NCI-H1048 (cell line): Measurements from ENCODE around the gene VAV3.

ENCODE experiments used
- DNase-seq: peaks from one replicate; lab custom pipeline; 2025; lab: John Stamatoyannopoulos, UW

VAV3 gene

DNA sequence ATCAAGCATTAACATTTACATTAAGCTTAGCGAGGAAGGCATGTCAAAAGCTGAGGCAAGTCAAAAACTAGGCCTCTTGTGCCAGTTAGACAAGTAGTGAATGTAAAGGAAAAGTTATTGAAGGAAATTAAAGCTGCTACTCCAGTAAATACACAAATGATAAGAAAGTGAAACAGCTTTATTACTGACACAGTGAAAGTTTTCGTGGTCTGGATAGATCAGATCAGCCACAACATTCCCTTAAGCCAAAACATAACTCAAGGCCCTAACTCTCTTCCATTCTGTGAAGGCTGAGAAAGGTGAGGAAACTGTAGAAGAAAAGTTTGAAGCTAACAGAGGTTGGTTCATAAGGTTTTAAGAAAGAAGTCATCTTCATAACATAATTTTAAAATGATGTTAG is 131.9 kb downstream of the VAV3 start:
- no peak for DNase-seq

DNA sequence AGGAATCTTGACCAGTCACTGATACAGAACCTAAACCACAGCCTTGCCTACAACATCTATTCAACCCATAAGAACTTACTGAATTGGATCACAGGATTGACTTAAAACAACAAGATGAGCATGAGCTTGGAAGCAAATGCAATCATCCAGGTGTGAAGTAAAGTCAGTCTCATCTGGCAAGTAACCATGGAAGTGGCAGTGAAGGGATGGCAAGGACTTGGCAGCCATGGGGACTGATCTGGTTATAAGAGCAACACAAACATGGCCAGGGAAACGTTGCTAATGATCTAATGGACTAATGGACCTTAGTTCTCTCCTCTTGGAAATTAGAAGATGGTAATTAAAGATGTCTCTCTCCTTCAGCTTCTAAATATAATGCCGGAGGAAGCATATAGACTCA is 133.1 kb downstream of the VAV3 start:
- DNase-seq = no peak

DNA sequence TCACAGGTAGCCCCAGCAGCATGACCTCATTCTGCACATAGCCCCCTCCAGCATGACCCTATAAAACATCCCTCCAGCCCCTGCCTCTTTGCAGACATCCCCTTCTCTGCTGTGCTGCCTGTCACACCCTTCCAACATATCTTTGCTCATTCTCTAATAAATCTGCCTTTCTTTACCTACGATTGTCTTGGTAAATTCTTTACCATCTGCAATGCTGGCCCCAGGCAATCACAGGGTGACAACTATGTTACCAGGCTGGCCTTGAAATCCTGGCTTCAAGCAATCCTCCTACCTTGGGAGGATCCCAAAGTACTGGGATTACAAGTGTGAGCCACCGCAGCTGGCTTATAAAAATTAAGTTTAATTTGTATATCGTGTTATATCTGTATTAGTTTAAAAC is 134.5 kb downstream of the VAV3 start:
- DNase-seq = no peak

DNA sequence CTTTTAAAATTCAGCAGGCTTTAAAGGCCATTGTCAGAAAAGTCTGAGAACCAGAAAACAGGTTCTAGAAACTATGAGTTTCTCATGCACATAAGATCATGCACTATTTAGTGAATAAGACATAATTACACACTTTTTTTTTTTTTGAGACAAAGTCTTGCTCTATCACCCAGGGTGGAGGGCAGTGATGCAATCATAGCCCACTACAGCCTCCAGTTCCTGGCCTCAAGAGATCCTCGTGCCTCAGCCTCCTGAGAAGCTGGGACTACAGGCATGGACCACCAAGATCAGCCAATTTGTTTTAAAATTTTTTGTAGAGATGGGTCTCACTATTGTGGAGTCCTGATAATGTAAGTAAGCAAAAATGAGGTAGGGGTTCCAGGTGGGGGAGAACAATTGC is 134.9 kb downstream of the VAV3 start:
- DNase-seq = no peak

DNA sequence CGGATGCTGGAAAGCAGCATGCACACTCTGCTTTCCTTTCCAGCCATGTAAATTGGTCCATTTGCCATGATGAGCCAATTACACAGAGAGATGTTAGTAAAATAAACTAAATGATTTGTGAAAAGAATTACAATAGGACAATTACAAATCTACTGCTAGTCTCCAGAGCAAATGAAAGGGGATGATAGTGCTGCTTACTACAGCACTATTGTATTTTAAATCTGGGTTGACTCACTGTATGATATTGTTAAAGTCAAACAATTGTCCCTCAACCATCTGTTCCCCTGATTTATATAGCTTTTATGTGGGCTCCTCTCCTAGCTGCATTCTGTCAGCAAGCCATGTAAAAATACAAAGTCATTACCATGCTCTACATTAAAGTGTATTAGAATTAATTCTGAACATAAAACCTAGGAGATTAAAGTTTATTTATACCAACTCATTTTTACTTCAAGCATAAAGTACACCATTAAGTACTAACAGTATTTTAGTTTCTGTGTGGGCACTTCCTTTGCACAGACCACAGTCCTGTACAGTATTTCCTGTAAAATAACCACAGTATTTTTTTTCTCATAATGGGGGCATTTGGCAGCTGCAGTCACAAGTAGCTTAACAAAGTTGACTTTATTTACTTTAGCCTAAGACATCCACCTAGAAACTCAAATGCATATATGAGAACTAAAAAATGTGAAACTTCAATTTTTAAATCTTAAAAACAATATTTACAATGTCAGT is 135.8 kb downstream of the VAV3 start:
- DNase-seq = no peak

DNA sequence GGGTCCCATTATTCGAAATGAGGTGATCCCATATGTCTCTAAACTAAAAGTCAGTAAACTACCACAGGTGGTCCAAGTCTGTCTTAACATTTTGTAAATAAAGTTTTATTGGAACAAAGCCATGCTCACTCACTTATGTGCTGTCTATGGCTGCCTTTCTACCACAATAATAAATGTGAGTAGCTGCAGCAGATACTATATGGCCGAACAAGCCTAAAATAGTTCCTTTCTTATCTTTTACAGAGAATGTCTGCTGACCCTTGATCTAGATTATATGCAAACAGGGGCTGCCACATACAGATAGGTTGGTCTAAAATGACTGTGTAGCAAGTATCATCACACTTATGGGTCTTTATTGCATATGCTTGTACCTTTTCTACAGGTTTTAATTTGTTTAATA is 140.0 kb downstream of the VAV3 start:
- DNase-seq = no peak

DNA sequence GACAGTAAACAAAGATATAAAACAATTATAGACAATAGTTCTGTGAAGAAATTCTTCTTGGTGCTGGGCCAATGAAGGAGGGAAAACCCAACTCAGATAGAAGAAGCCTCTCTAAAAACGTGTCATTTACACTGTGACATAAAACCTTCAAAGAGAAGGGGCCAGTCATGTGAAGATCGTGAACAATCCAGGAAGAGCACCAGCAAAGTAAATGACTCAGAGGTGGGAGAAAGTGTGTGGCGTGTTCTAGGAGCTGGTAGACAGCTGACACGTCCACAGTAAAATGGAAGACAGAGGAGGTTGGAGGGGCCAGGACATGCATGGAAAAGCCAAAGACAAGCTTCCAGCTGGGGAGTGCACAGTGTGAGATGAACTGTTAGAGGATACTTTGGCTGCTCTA is 143.6 kb downstream of the VAV3 start:
- DNase-seq = no peak

DNA sequence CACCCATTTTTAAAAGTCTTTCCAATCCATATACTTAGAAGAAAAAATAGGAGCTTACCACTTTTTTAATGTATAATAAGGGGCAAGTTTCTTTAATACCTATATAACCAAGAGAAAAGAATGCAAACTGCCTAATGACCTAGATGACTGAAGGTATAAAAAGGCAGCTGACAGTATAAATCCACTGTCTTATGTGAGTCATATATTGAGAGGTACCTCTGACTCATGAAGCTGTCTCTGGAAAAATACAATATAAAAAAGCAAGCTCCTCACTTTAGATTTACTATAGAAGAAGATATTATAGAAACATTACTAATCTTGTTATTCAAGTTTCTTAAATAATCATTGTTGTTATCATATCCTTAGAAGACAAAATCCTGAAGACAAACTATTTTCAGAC is 144.2 kb downstream of the VAV3 start:
- DNase-seq = no peak

DNA sequence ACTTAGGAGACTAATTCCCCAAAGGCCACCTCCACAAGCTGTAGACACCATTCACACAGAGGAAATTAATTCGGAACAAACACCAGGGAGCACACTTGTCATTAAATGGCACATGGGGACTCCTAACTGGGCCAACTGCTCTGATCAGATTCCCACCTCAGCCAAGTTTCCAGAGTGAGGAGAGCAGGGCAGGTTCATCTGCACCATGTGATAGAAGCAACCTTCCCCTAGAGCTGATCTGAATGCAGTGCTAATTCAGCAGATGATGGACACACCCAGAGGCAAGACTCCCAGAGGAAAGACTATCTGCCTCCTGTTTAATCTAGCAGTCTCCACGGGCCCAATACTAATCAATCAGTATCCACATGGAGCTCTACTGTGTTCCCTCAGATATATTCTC is 147.0 kb downstream of the VAV3 start:
- no peak for DNase-seq

DNA sequence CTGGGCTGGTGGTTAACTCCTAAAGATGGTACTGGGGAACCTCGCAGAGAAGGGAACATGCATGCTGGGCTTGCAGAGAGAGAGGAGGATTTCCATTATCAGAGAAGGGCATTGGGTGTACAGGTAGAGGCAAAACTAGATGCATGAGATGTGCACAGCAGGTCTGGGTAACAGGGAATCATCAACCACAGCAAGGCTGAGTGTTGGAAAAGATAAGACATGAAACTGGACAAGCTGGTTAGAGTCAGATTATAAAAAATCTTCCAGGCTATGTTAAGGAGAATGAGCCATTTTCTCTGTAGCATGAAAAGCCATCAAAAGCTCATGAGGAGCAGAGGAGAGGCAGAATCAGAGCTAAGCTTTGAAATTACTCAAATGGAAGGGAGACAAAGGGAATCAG is 147.8 kb downstream of the VAV3 start:
- no peak for DNase-seq

DNA sequence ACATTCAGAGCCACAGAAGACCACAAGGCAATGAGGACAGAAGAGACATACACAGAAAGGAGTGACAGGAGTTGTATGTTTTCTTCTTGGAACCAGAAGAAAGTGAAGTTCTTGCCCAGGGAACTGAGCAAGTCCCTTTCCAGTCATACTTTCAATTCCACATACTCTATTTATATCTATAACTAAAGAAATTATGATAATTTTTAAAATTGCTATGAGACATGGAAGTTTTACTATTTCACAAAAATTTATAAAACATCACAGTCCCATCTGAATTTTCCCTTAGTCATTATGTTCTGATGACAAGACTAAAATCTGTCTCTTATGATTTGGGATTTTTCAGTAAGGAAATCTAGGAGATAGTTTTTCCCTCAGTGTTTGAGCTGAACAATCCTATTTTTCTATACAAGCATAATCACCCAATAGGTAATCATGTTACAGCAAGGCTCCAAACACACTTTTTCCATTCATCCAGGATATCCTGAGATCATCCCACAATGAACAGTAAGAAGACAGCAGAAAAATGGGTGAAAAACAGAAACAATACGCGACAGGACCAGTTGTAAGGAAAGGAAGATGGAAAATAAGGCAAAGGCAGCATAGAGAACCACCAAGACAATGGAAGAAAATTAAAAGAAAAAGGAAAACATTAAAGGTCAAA is 154.6 kb downstream of the VAV3 start:
- DNase-seq = no peak

DNA sequence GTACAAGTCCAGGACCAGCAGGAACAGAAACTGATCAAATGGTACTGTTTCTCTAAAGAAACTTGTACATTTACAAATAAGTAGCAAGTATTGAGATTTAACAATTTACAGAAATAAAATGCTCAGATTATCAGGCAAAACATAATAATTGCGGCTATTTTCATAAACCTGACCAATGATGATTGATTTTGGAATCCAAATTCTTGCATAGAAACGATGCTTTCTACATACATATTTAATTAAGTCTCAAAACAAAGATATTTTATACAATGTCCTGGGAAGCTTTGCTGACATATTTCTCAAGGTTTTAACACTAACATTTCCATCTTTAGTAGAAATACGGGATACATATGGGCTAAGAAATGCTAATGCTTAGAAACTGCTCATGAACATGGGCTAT is 157.1 kb downstream of the VAV3 start:
- no peak for DNase-seq

DNA sequence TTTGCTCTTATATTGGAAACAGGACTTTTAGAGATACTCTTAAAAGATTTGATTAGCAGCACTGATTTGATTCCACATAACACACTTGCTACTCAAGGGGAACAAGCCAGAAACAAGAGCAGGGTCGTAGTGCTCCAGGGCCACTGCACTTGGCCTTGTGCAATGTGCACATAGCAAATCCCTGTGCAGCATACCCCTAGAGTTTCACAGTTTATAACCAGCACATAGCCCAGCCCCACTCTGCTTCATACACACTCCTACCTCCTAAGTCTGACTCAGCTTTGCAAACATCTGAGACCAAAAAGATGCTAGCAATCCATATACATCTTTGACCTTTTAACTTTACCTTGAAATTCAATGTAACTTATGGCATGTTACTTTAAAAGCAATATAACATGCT is 157.6 kb downstream of the VAV3 start:
- DNase-seq = no peak

DNA sequence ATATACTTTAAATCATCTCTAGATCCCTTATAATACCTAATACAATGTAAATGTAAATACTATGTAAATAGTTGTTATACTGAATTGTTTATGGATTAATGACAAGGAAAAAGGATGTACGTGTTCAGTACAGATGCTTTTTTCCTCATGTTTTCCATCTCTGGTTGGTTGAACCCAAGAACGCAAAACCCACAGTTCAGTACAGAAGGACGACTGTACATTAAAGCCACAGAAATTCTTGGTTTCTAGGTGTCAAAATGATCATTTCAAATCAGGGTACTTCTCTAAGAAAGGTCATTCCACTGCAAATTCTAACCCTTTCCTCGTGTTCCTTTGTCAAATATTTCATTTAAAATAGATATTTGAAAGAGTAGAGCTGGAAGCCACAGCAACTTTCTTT is 158.1 kb downstream of the VAV3 start:
- DNase-seq = no peak

DNA sequence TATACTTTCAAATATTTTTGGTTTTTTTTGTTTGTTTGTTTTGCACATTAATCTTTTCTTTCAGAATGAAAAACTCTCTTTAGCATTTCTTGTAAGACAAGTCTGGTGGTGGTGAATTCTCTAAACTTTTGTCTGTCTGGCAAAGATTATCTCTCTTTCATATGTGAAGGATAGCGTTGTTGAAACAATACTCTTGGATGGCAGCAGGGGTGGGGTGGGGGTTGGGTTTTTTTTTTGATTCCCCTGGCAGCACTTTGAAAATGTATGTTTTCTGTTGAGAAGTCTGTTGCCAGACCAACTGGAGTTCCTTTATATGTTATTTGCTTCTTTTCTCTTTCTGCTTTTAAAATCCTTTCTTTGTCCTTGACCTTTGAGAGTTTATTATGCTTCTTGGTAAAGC is 160.2 kb downstream of the VAV3 start:
- DNase-seq = no peak

DNA sequence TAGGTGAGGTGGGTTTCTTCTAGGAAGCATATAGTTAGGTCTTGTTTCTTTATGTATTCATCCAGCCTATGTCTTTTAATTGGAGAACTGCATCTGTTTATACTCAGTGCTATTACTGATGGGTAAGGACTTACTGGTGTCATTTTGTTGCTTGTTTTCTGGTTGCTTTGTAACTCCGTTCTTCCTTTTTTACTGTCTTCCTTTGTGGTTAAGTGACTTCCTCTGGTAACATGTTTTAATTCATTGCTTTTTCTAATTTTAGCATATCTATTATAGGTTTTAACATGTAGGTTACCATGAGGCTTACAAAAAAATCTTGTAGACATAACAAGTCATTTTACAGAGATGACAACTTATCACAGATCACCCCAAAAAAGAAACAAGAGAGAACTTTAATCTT is 160.8 kb downstream of the VAV3 start:
- no peak for DNase-seq

DNA sequence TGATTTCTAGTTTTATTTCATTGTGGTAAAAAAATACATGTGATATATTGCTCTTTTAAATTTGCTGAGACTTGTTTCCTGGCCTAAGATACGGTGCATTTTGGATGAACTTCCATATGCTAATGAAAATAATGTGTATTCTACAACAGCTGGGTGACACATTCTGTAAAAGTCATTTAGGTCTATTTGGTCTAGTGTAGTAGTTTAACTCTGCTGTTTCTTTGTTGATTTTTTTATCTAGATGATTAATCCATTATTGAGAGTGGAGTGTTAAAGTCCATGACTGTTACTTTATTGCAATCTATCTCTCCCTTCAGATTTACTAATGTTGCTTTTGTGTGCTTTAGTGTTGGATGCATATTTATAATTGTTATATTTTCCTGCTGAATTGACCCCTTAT is 161.4 kb downstream of the VAV3 start:
- no peak for DNase-seq

DNA sequence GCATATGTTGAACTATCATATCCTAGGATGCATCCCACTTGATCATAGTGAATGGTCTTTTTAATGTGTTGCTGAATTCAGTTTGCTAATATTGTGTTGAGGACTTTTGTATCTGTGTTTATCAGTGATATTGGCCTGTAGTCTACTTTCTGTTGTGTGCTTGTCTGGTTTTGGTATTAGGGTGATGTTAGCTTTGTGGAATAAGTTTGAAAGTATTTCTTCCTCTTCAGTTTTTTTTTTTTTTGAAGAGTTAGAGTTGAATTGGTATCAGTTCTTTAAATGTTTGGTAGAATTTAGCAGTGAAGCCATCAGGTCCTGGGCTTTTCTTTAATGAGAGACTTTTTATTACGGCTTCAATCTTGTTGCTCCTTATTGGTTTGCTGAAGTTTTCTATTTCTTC is 162.3 kb downstream of the VAV3 start:
- no peak for DNase-seq

DNA sequence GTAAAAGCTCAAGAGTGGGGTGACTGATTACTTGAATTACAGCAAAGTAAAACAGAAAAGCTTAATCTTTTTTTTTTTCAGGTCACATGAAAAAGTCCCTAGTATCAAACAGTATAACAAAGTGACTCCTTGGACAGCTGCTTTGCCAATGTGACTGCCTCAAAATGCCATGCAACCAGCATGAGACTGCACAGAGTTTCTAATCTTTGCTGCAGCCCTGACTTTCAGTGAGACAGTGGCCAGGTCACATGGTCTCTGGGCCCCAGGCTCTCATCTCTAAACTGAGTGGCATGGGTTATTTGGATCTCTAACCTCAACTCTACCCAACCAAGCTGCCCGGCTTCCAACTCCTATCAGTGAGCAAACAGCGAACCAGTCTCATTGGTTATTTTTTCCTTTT is 169.0 kb downstream of the VAV3 start:
- no peak for DNase-seq

DNA sequence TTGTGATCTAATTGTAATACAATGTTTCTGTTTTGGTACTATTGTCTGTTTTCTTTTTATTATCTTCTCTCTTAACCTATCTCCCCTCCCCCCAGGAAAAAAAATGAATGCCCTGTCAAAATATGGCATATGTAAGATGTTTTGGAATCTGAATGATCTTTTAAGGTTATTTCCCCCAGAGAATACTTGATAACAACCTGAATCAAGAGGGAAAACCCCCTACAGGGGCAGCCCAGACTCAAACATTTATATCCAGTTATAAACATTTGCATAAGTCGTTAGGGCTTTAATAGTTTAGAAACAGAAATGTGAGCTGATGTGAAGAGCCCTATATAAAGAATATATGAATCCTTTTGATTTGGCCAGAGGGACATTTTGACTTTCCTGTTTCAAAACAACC is 169.5 kb downstream of the VAV3 start:
- no peak for DNase-seq

DNA sequence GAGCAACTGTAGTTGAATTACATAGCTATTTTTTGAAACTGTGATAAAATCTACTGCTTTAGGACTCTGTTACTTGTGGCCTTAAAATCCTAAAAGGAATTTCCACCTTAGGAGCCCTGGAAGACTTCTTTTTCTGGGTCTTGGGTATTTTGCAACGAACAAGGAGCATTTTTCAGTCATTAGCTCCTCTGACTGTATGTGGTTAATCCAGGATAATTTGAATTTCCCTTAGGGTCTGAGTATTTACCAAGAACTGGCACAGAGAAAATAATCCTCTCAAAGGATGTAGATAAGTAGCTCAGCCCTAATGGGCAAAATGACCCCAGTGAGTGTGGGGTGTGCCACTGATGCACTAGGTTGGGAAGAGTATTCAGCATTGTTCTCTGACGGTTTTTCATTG is 170.4 kb downstream of the VAV3 start:
- no peak for DNase-seq

DNA sequence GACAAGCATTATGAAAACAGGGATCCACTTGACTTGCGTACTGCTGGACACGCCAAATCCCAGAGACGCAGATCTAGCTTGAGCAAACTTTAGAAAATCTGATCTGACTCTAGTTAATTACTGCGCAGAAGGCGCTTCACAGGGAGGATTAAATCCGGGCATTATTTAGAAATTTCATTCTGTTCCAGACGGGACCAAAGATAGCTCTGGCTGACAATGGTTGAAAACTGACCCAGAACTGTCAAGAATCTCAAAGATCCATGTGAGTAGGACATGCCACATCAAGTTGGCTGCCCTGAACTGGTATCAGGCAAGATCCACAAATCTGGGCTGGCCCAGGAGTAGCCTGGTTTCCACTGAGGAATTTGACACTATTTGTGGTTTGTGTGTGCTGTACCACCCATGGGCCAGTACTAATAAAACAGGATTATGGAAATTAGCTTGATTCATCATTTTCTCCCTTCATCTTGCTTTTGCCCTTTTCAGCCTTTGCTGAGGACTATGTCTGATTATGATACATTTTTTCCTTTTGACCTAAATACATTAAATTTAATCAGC is 171.0 kb downstream of the VAV3 start:
- DNase-seq = no peak

DNA sequence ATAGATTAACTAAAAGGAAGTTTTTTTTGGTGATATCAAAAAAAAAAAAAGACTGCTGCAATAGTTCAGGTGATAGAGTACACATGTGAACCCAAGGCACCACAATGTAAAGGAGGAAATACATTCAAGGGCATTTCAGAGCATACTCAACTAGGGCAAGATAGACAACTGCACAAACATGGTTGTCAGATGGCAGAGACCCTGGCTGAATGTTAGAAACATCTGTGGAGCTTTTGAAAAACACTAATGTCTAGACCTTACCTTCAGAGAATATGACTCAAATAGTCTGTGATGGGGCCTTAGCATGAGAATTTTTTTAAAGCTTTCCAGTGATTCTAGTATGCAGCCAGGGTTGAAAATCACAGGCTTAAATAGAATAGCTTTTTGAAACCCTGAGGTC is 173.6 kb downstream of the VAV3 start:
- no peak for DNase-seq
